ENCODE data around the gene F13A1. TPM values are rescaled to one million over a fixed set of nuclear protein-coding genes. Genes with fewer than 3 reads are reported as not detected.

F13A1 gene
- total and polyA plus RNA-seq, 2 of the 8 experiments (the other 6 are each of a cell fraction or from before 2014, with no cell fraction given) = 0.57 to 1.5 TPM

DNA sequence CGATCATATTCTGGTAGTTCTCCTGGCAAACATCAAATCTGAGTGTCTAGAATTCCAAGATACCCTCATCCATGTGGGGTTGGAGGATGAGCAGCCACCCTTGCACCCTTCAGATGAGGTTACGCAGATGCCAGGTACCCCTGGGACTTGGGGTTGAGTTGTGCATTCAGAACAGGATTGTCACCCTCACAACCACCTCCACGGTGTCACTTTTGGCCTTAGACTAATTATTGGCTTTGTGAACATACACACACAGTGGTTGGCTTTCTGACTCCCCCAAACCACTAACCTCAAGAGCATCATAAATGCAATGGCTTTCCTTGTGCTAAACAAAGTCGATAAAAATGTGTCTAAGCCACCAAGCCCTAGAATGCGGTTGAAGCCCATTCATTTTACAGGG, 2.9 kb upstream of the F13A1 start:
- no peak overlapping the region for H2BK20ac ChIP-seq (ENCODE audit: low read length)
- H3K56ac ChIP-seq (replicated peaks; ENCODE audit: insufficient read length, low read depth, low read length) = no peak overlapping the region
- 93% methylated on average over 5 of the region's 5 CpGs; no CpG with 5 or more reads in 1 of the 2 experiments for WGBS, 2 experiments (ENCODE audit: extremely low coverage in 1 of 2, insufficient coverage in 1 of 2, insufficient read length in 1 of 2, insufficient replicate concordance in 2 of 2, low coverage in 1 of 2, low lambda C conversion rate in 2 of 2, missing lambda C conversion rate in 1 of 2)
- no peaks in the 10 kb centered on the region for H3K79me1 ChIP-seq (ENCODE audit: low read depth, low read length)
- H4K5ac ChIP-seq (ENCODE audit: insufficient read length, low read depth, low read length) = no peak overlapping the region
- H3K4ac ChIP-seq (replicated peaks; ENCODE audit: insufficient read length, low read depth, low read length) = no peak overlapping the region
- no peaks in the 10 kb centered on the region for H3K36me3 ChIP-seq (ENCODE audit: control insufficient read depth in 2 of 4, insufficient read depth in 4 of 4, low read length in 3 of 4)
- H2AK5ac ChIP-seq (ENCODE audit: low read depth, low read length) = no peak overlapping the region
- no peak overlapping the region for H4K91ac ChIP-seq (replicated peaks; ENCODE audit: insufficient read length, low read length)
- peaks cover 7% of the 10 kb centered on the region; the same call in 1 of the 2 replicates for H3K23me2 ChIP-seq (ENCODE audit: low read depth, low read length)
- H3K27me3 ChIP-seq (replicated peaks in 1 of 4; ENCODE audit: control insufficient read depth in 3 of 4, extremely low read depth in 1 of 4, insufficient read depth in 3 of 4, low read length in 3 of 4) = peaks cover 0 to 20% (median 15%) of the 10 kb centered on the region in 4 experiments; a peak in 6 of 7 replicates
- ChIA-PET POLR2A (ENCODE audit: partially characterized antibody) (no interaction called here), CTCF (ENCODE audit: partially characterized antibody) (no interaction called here)
- H3K4me2 ChIP-seq (ENCODE audit: insufficient read depth in 1 of 2, low read depth in 2 of 2, low read length in 2 of 2) = no peak overlapping the region
- H3K4me3 ChIP-seq (ENCODE audit: extremely low read depth in 1 of 4, insufficient read depth in 2 of 4, low read depth in 3 of 4, low read length in 4 of 4) = no peak overlapping the region
- DNase-seq (ENCODE audit: low read depth in 1 of 2, low spot score in 2 of 2) (no peak), FAIRE-seq (no peak)
- H3K9me3 ChIP-seq (ENCODE audit: insufficient read depth in 2 of 2, low read depth in 1 of 2, low read length in 1 of 2) = no peaks in the 10 kb centered on the region
- no peaks in the 10 kb centered on the region for H4K20me1 ChIP-seq (replicated peaks in 1 of 2; ENCODE audit: control insufficient read depth in 1 of 2, insufficient read depth in 2 of 2, low read length in 2 of 2)
- no peak overlapping the region for H3K27ac ChIP-seq (ENCODE audit: low read depth, low read length)
- no peak overlapping the region for H2BK5ac ChIP-seq (ENCODE audit: low read depth, low read length)
- H4K8ac ChIP-seq (ENCODE audit: extremely low read depth, insufficient read depth, low read length) = no peak overlapping the region
- H3K23ac ChIP-seq (ENCODE audit: insufficient read length) = no peak overlapping the region
- H3K79me2 ChIP-seq (ENCODE audit: control insufficient read depth in 1 of 2, insufficient read depth in 2 of 2, low read length in 2 of 2) = no peaks in the 10 kb centered on the region
- no peak overlapping the region for H3K14ac ChIP-seq (ENCODE audit: insufficient read length)
- H2AFZ ChIP-seq (ENCODE audit: low read length) = no peak overlapping the region
- TF ChIP-seq POLR2AphosphoS5 (IDR thresholded peaks at IDR 0.05; ENCODE audit: low read depth, low read length) (no peak), SUZ12 (IDR thresholded peaks at IDR 0.05; ENCODE audit: low read length) (no peak), KDM4A (IDR thresholded peaks at IDR 0.05; ENCODE audit: low read depth, low read length, severe bottlenecking) (no peak), SP2 (IDR thresholded peaks at IDR 0.05; ENCODE audit: low read length) (no peak), RXRA (IDR thresholded peaks at IDR 0.05; ENCODE audit: insufficient read depth, low read depth, low read length) (no peak), YY1 (IDR thresholded peaks at IDR 0.05; ENCODE audit: low read depth, low read length) (no peak), RNF2 (IDR thresholded peaks at IDR 0.05; ENCODE audit: borderline replicate concordance, low read depth, low read length, missing control alignments, poor library complexity, severe bottlenecking) (no peak)
- TF ChIP-seq, protein P1, sequence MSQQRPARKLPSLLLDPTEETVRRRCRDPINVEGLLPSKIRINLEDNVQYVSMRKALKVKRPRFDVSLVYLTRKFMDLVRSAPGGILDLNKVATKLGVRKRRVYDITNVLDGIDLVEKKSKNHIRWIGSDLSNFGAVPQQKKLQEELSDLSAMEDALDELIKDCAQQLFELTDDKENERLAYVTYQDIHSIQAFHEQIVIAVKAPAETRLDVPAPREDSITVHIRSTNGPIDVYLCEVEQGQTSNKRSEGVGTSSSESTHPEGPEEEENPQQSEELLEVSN (IDR thresholded peaks at IDR 0.05) = no peak
- TF ChIP-seq, protein P2, sequence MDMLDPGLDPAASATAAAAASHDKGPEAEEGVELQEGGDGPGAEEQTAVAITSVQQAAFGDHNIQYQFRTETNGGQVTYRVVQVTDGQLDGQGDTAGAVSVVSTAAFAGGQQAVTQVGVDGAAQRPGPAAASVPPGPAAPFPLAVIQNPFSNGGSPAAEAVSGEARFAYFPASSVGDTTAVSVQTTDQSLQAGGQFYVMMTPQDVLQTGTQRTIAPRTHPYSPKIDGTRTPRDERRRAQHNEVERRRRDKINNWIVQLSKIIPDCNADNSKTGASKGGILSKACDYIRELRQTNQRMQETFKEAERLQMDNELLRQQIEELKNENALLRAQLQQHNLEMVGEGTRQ (IDR thresholded peaks at IDR 0.05; ENCODE audit: low read length) = no peak
- TF ChIP-seq, protein P3, sequence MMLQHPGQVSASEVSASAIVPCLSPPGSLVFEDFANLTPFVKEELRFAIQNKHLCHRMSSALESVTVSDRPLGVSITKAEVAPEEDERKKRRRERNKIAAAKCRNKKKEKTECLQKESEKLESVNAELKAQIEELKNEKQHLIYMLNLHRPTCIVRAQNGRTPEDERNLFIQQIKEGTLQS (IDR thresholded peaks at IDR 0.05; ENCODE audit: insufficient read depth, low read depth, low read length) = no peak
- H2BK120ac ChIP-seq (replicated peaks; ENCODE audit: low read depth, low read length) = no peak overlapping the region
- H3K4me1 ChIP-seq (replicated peaks in 1 of 4; ENCODE audit: control insufficient read depth in 3 of 4, insufficient read depth in 4 of 4, low read length in 3 of 4) = peaks cover 0 to 14% (median 6%) of the 10 kb centered on the region in 4 experiments; a peak in 5 of 7 replicates
- H2BK12ac ChIP-seq (ENCODE audit: low read depth, low read length) = no peak overlapping the region
- H2BK15ac ChIP-seq (ENCODE audit: low read length) = no peak overlapping the region
- H3K9ac ChIP-seq (replicated peaks in 1 of 4; ENCODE audit: extremely low read depth in 1 of 4, low read depth in 3 of 4, low read length in 3 of 4) = no peak overlapping the region
- H3K18ac ChIP-seq (ENCODE audit: extremely low read depth, low read length) = no peak overlapping the region

Data from H1 (cell line).